Neuron (in vitro differentiated cells): ENCODE measurements around the gene NAP1L4.

Source experiments
- H2AFZ ChIP-seq: one replicate; pipeline ENCODE4 v1.6.1; 2013; ENCODE audit warnings: low read depth, mild to moderate bottlenecking, inconsistent platforms, low read length, moderate library complexity
- H3K27me3 ChIP-seq: one replicate; pipeline ENCODE4 v1.6.1; 2013; ENCODE audit warnings: low read length; ENCODE audit not compliant: insufficient read depth
- H3K36me3 ChIP-seq: one replicate; pipeline ENCODE4 v1.6.1; 2013; ENCODE audit warnings: low read length; ENCODE audit not compliant: insufficient read depth
- H3K4me1 ChIP-seq: one replicate; pipeline ENCODE4 v1.6.1; 2013; ENCODE audit warnings: low read length; ENCODE audit not compliant: insufficient read depth
- H3K4me3 ChIP-seq: 2 replicates; pipeline ENCODE4 v1.5.1; 2013; ENCODE audit warnings: mild to moderate bottlenecking, low read length, moderate library complexity
- H3K9me3 ChIP-seq: one replicate; pipeline ENCODE4 v1.6.1; 2013; ENCODE audit warnings: low read length

Gene NAP1L4

GRCh38 chr11:2901854-2902783, 90.0 kb downstream of the NAP1L4 start:
- Histone ChIP-seq H3K4me3 (peak overlapping the region; percentile 49), H2AFZ (peak overlapping the region; percentile 63), H3K27me3 (no peaks in the 10 kb centered on the region), H3K36me3 (no peaks in the 10 kb centered on the region), H3K9me3 (no peaks in the 10 kb centered on the region), H3K4me1 (peaks cover 15% of the 10 kb centered on the region)

DNA sequence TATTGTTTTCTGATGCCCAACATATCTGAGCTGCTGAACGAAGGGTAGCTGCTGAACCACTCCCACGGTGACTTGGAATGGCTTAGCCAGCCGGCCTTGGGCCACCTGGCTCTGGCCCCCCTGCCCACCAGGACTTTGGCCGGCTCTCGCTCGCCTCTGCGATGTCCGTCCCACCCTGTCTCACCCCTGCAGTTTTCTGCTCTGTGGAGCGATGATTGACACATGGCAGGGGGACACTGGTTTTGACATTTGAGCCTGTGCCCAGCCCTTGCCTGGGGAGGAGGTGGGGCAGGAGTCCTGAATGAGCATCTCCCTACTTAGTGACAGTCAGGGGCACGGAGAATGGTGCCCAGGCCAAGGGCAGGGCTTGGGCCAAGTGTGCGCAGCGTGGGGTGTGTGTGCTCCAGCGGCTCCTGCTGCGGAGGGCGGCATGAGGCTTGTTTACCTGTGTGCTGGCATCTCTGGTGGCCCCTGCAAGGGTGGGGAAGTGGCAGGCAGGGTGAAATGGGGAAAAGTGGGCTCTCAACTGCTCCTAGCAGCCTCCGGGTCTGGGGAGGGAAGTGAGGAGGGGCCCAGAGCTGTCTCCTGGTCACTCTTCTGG, 90.8 kb downstream of the NAP1L4 start:
- no peaks in the 10 kb centered on the region for H3K9me3 ChIP-seq
- H3K4me3 ChIP-seq, result peak overlapping the region; percentile 49
- no peaks in the 10 kb centered on the region for H3K27me3 ChIP-seq
- peaks cover 15% of the 10 kb centered on the region for H3K4me1 ChIP-seq
- H3K36me3 ChIP-seq, result no peaks in the 10 kb centered on the region
- peak overlapping the region; percentile 63 for H2AFZ ChIP-seq

DNA sequence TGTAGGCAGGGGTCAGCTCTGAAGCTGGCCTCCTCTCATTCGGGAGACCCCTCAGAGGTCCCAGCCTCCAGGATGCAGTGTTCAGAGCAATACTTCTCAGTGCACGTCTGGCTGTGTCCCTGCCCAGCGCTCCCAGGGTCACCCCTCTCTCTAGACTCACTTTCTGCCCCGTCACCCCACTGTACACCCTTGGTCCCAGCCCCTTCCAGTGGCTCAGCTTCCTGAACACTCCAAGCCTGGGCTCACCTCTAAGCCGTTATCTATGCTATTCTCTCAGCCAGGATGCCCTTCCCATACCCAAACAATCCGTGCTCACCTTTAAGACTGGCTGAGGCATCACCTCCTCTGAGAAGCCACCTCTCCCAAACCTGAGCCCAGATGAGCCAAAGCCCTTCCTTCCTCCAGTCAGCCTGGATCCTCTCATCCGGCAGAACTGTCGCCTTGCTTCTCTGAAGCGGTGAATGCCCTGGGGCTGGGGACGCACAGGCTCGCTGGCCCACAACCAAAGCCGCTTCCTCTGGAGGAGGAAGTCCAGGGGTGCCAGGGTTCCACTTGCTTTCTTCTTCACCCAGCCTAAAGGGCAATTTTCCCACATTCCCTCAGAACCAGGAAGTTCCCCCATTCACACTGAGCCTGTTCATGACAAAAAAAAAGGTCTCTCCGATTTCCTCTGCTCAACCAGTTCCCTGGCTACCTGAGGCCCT, 92.9 kb downstream of the NAP1L4 start:
- H3K27me3 ChIP-seq, result no peaks in the 10 kb centered on the region
- peaks cover 15% of the 10 kb centered on the region for H3K4me1 ChIP-seq
- no peak overlapping the region for H2AFZ ChIP-seq
- H3K36me3 ChIP-seq, result no peaks in the 10 kb centered on the region
- H3K9me3 ChIP-seq, result no peaks in the 10 kb centered on the region
- H3K4me3 ChIP-seq, result no peak overlapping the region

DNA sequence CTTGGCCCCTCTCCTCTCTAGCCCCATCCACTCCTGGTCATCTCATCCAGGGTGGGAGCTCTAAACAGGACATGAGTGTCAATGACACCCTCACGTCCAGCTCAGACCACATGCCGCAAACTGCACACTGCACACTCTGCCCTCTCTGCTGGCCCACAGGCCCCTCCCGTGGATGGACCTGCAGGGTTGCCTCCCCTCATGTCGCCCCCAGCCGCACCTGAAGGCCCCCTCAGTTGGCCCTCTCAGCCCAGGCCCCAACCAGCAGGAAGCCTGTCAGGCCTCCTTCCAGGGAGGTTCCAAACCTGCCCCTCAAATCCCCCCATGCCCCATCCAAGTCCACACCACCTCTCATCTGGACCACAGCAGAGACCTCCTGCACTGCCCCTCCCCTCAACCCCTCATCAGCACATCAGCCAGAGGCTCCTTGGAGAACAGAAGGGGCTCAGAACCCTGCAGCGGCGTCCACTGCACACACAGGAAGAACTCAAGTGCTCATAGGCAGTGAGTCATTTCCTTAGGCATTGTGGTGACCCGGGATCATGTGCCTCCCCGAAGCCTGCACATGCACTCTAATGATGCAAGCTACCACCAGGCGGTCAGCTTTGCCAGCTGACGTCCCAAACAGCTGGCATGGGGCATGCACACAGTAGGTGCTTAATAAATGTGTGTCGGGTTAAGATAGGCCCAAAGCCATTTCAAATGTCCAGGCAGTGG, 93.6 kb downstream of the NAP1L4 start:
- H3K9me3 ChIP-seq, result no peaks in the 10 kb centered on the region
- no peak overlapping the region for H3K4me3 ChIP-seq
- H3K36me3 ChIP-seq, result no peaks in the 10 kb centered on the region
- H3K27me3 ChIP-seq, result no peaks in the 10 kb centered on the region
- H3K4me1 ChIP-seq, result peaks cover 15% of the 10 kb centered on the region
- H2AFZ ChIP-seq, result no peak overlapping the region

DNA sequence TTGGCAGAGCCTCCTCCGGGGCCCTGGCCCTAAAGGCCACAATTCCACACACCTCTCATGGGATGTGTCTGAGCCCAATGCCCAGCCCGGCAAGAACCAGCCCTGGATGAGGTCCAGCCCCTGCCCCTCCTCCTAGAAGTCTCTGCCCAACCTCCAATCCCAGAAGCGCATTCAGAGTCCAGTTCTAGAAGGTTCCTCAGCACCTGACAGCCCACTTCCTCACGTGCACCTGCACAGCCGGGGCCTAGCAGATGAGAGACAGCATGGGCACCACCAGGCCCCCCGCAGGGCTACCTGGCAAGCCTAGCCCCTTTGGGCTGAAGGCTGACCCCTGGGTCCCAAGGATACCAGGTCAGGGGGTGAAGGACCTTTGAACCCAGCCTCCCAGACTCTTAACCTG, 95.1 kb downstream of the NAP1L4 start:
- no peaks in the 10 kb centered on the region for H3K9me3 ChIP-seq
- H3K4me3 ChIP-seq, result no peak overlapping the region
- peaks cover 14% of the 10 kb centered on the region for H3K4me1 ChIP-seq
- H2AFZ ChIP-seq, result no peak overlapping the region
- H3K27me3 ChIP-seq, result no peaks in the 10 kb centered on the region
- no peaks in the 10 kb centered on the region for H3K36me3 ChIP-seq

DNA sequence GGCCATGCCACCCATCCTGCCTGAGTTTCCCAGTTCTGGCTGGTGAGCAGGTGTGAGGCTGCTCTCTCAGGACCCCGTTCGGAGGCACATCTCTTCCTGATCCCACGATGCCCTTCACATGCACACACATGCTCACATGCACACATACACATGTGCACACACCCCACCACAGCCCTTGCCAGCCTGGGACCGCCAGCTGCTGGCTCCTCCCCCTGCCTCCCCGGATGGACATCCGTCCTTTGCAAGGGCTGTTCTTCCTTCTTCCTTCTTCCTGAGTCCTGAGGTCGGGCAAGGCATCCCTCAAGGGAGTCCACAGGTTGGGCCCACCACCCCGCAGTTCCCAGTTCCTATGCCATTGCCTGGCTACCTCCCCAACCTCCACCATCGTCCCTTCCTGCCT, 96.1 kb downstream of the NAP1L4 start:
- no peaks in the 10 kb centered on the region for H3K36me3 ChIP-seq
- peaks cover 14% of the 10 kb centered on the region for H3K4me1 ChIP-seq
- no peaks in the 10 kb centered on the region for H3K27me3 ChIP-seq
- H3K4me3 ChIP-seq, result no peak overlapping the region
- H2AFZ ChIP-seq, result no peak overlapping the region
- H3K9me3 ChIP-seq, result no peaks in the 10 kb centered on the region
